ENCODE results near the gene ING2. TPM values are rescaled to one million over a fixed set of nuclear protein-coding genes. Genes with fewer than 3 reads are reported as not detected.

ING2 gene
- total and polyA plus RNA-seq, 4 donors, result 3.9 to 8.8 (median 5.1) TPM

DNA sequence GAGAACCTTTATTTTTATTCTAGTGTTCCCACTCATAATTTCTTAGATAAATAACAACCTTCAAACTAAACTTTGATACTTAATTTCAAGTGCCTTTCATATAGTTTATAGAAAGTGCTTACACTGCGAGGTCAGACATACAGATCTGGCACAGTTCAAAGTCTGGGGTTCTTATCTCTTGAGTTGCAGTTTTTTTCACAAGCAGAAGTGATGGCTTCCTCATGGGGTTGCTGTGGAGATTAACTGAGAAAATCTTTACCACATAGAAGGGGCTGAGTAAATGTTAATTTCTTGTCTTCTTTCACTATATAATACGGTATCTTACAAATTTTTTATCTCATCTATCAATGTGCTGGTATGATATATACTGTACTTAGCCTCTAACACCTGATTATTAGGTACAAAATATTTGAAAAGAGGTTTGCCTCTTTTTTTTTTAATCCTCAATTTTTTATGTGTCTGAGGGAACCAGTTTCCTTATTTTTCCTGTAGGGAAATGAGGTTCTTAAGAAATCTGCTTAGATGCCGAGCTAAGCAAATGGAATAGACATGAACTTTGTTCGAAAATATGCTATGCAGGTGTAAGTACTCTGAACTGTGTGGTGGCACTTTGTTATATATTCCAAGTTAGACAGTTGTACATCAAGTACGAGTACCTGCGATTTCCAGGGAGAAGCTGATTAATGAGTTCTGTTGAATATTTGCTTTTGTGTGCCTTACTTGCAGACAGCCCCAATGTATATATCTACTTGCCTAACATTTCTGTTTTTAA is 3.3 kb downstream of the ING2 start:
- H3K36me3 ChIP-seq (ENCODE audit: control insufficient read depth in 4 of 4, insufficient read depth in 3 of 4, low read depth in 1 of 4, low read length in 3 of 4), result peaks cover 0 to 5% (median 2%) of the 10 kb centered on the region in 4 donors
- no peak overlapping the region for H3K9ac ChIP-seq (ENCODE audit: low read depth in 1 of 2, low read length in 2 of 2)
- H3K27ac ChIP-seq (ENCODE audit: low read depth in 1 of 2, low read length in 2 of 2), result no peak overlapping the region
- no peak for TF ChIP-seq SP1 (IDR thresholded peaks at IDR 0.05)
- peak in 1 of 2 donors; percentile 32 for TF ChIP-seq HNF4A (conservative IDR thresholded peaks at IDR 0.05)
- no peaks in the 10 kb centered on the region for H3K27me3 ChIP-seq (ENCODE audit: control insufficient read depth in 4 of 4, insufficient read depth in 4 of 4, low read length in 3 of 4)
- H3K9me3 ChIP-seq (ENCODE audit: control insufficient read depth in 4 of 4, low read length in 3 of 4), result no peaks in the 10 kb centered on the region
- peaks cover 5 to 22% (median 5%) of the 10 kb centered on the region in 4 donors for H3K4me1 ChIP-seq (ENCODE audit: control insufficient read depth in 4 of 4, insufficient read depth in 4 of 4, low read length in 3 of 4)
- WGBS, result 62% methylated on average over 6 of the region's 6 CpGs
- no peak overlapping the region for H3K4me3 ChIP-seq (ENCODE audit: low read depth in 1 of 3, low read length in 3 of 3)
- no peak for DNase-seq (ENCODE audit: low spot score)

GRCh38 chr4:183508697-183509335 is 4.0 kb downstream of the ING2 start:
- peaks cover 2 to 16% (median 4%) of the 10 kb centered on the region in 4 donors for H3K4me1 ChIP-seq (ENCODE audit: control insufficient read depth in 4 of 4, insufficient read depth in 4 of 4, low read length in 3 of 4)
- no peak overlapping the region for H3K4me3 ChIP-seq (ENCODE audit: low read depth in 1 of 3, low read length in 3 of 3)
- H3K36me3 ChIP-seq (ENCODE audit: control insufficient read depth in 4 of 4, insufficient read depth in 3 of 4, low read depth in 1 of 4, low read length in 3 of 4), result peaks cover 0 to 5% (median 2%) of the 10 kb centered on the region in 4 donors
- no peak for DNase-seq (ENCODE audit: low spot score)
- 78% methylated on average over 6 of the region's 6 CpGs for WGBS
- no peaks in the 10 kb centered on the region for H3K27me3 ChIP-seq (ENCODE audit: control insufficient read depth in 4 of 4, insufficient read depth in 4 of 4, low read length in 3 of 4)
- H3K9me3 ChIP-seq (ENCODE audit: control insufficient read depth in 4 of 4, low read length in 3 of 4), result no peaks in the 10 kb centered on the region
- H3K9ac ChIP-seq (ENCODE audit: low read depth in 1 of 2, low read length in 2 of 2), result no peak overlapping the region
- H3K27ac ChIP-seq (ENCODE audit: low read depth in 1 of 2, low read length in 2 of 2), result no peak overlapping the region
- TF ChIP-seq ATF3 (IDR thresholded peaks at IDR 0.05), result no peak
- no peak for TF ChIP-seq FOXA1 (IDR thresholded peaks at IDR 0.05)
- no peak for TF ChIP-seq HNF4A (conservative IDR thresholded peaks at IDR 0.05)
- no peak for TF ChIP-seq TAF1 (conservative IDR thresholded peaks at IDR 0.05)
- TF ChIP-seq EGR1 (IDR thresholded peaks at IDR 0.05; ENCODE audit: low read depth in 2 of 2), result no peak
- no peak for TF ChIP-seq RXRA (IDR thresholded peaks at IDR 0.05)
- no peak for TF ChIP-seq HNF4G (IDR thresholded peaks at IDR 0.05)
- TF ChIP-seq SP1 (IDR thresholded peaks at IDR 0.05), result no peak
- TF ChIP-seq RAD21 (IDR thresholded peaks at IDR 0.05), result no peak
- TF ChIP-seq REST (IDR thresholded peaks at IDR 0.05), result no peak
- no peak for TF ChIP-seq JUND (IDR thresholded peaks at IDR 0.05)
- no peak for TF ChIP-seq ZBTB33 (IDR thresholded peaks at IDR 0.05)

Measured in liver (tissue), 9 donors.